ENCODE data around the gene GRAMD1B. TPM values are rescaled to one million over a fixed set of nuclear protein-coding genes. Genes with fewer than 3 reads are reported as not detected.

The GRAMD1B gene
- total RNA-seq, 3 donors from 2014 or later (not counting 1 experiment from before 2014, with no cell fraction given), result 5.9 to 10.3 (median 8.8) TPM

- Histone ChIP-seq H3K27me3 (ENCODE audit: control insufficient read depth, insufficient read depth, low read length) (no peaks in the 10 kb centered on the region), H3K36me3 (ENCODE audit: control insufficient read depth, insufficient read depth, low read length) (no peaks in the 10 kb centered on the region), H3K4me1 (ENCODE audit: control insufficient read depth, insufficient read depth, low read length) (no peaks in the 10 kb centered on the region), H3K27ac (ENCODE audit: low read length) (no peak overlapping the region), H3K9me3 (ENCODE audit: control insufficient read depth, insufficient read depth, low read length) (no peaks in the 10 kb centered on the region), H3K4me3 (ENCODE audit: low read length) (no peak overlapping the region)
- Mint-ChIP-seq H3K9me3 (no peaks in the 10 kb centered on the region), H3K27me3 (ENCODE audit: low read depth in 2 of 2) (no peaks in the 10 kb centered on the region), H3K27ac (no peak overlapping the region), H3K4me3 (no peak overlapping the region), H3K4me1 (peaks cover 0 to 5% of the 10 kb centered on the region in 2 donors), H3K36me3 (no peaks in the 10 kb centered on the region)
- TF ChIP-seq CTCF (IDR thresholded peaks at IDR 0.05), result no peak
- WGBS (ENCODE audit: insufficient coverage), result 92% methylated on average over 4 of the region's 4 CpGs
- intact Hi-C loops (cut with micrococcal nuclease), result no loop called here
- DNase-seq (no peak), ATAC-seq (no peak)
Measured at GRCh38 chr11:123535401-123535800, 105.3 kb downstream of the GRAMD1B start.

GRCh38 chr11:123536690-123537437, 106.8 kb downstream of the GRAMD1B start:
- no peak for TF ChIP-seq CTCF (IDR thresholded peaks at IDR 0.05)
- peaks cover 0 to 5% of the 10 kb centered on the region in 2 donors for H3K4me1 Mint-ChIP-seq
- Histone ChIP-seq H3K4me1 (ENCODE audit: control insufficient read depth, insufficient read depth, low read length) (no peaks in the 10 kb centered on the region), H3K27ac (ENCODE audit: low read length) (no peak overlapping the region), H3K27me3 (ENCODE audit: control insufficient read depth, insufficient read depth, low read length) (no peaks in the 10 kb centered on the region), H3K36me3 (ENCODE audit: control insufficient read depth, insufficient read depth, low read length) (no peaks in the 10 kb centered on the region), H3K9me3 (ENCODE audit: control insufficient read depth, insufficient read depth, low read length) (no peaks in the 10 kb centered on the region), H3K4me3 (ENCODE audit: low read length) (no peak overlapping the region)
- H3K4me3 Mint-ChIP-seq, result no peak overlapping the region
- intact Hi-C loops (cut with micrococcal nuclease), result no loop called here
- ATAC-seq (no peak), DNase-seq (no peak)
- H3K9me3 Mint-ChIP-seq, result no peaks in the 10 kb centered on the region
- WGBS (ENCODE audit: insufficient coverage), result 88% methylated on average over 2 of the region's 2 CpGs
- no peak overlapping the region for H3K27ac Mint-ChIP-seq
- H3K27me3 Mint-ChIP-seq (ENCODE audit: low read depth in 2 of 2), result no peaks in the 10 kb centered on the region
- H3K36me3 Mint-ChIP-seq, result no peaks in the 10 kb centered on the region

GRCh38 chr11:123537726-123538125, 107.7 kb downstream of the GRAMD1B start:
- intact Hi-C loops (cut with micrococcal nuclease), result no loop called here
- H3K27me3 ChIP-seq (ENCODE audit: control insufficient read depth, insufficient read depth, low read length), result no peaks in the 10 kb centered on the region
- no peak overlapping the region for H3K27ac ChIP-seq (ENCODE audit: low read length)
- no peaks in the 10 kb centered on the region for H3K4me1 ChIP-seq (ENCODE audit: control insufficient read depth, insufficient read depth, low read length)
- peaks cover 0 to 5% of the 10 kb centered on the region in 2 donors for H3K4me1 Mint-ChIP-seq
- H3K9me3 Mint-ChIP-seq, result no peaks in the 10 kb centered on the region
- no peaks in the 10 kb centered on the region for H3K9me3 ChIP-seq (ENCODE audit: control insufficient read depth, insufficient read depth, low read length)
- H3K36me3 Mint-ChIP-seq, result no peaks in the 10 kb centered on the region
- H3K4me3 ChIP-seq (ENCODE audit: low read length), result no peak overlapping the region
- H3K4me3 Mint-ChIP-seq, result no peak overlapping the region
- ATAC-seq (no peak), DNase-seq (no peak)
- no peak for TF ChIP-seq CTCF (IDR thresholded peaks at IDR 0.05)
- H3K27ac Mint-ChIP-seq, result no peak overlapping the region
- no peaks in the 10 kb centered on the region for H3K36me3 ChIP-seq (ENCODE audit: control insufficient read depth, insufficient read depth, low read length)
- WGBS (ENCODE audit: insufficient coverage), result 78% methylated on average over 4 of the region's 4 CpGs
- H3K27me3 Mint-ChIP-seq (ENCODE audit: low read depth in 2 of 2), result no peaks in the 10 kb centered on the region

GRCh38 chr11:123543797-123544196, 113.7 kb downstream of the GRAMD1B start:
- WGBS (ENCODE audit: insufficient coverage), result 92% methylated on average over 4 of the region's 4 CpGs
- Mint-ChIP-seq H3K9me3 (no peaks in the 10 kb centered on the region), H3K4me3 (no peak overlapping the region), H3K36me3 (no peaks in the 10 kb centered on the region), H3K4me1 (no peaks in the 10 kb centered on the region), H3K27ac (no peak overlapping the region), H3K27me3 (ENCODE audit: low read depth in 2 of 2) (no peaks in the 10 kb centered on the region)
- H3K4me1 ChIP-seq (ENCODE audit: control insufficient read depth, insufficient read depth, low read length), result no peaks in the 10 kb centered on the region
- intact Hi-C loops (cut with micrococcal nuclease), result no loop called here
- H3K36me3 ChIP-seq (ENCODE audit: control insufficient read depth, insufficient read depth, low read length), result no peaks in the 10 kb centered on the region
- ATAC-seq (no peak), DNase-seq (no peak)
- TF ChIP-seq CTCF (IDR thresholded peaks at IDR 0.05), result no peak
- H3K9me3 ChIP-seq (ENCODE audit: control insufficient read depth, insufficient read depth, low read length), result no peaks in the 10 kb centered on the region
- H3K27me3 ChIP-seq (ENCODE audit: control insufficient read depth, insufficient read depth, low read length), result no peaks in the 10 kb centered on the region
- H3K27ac ChIP-seq (ENCODE audit: low read length), result no peak overlapping the region
- H3K4me3 ChIP-seq (ENCODE audit: low read length), result no peak overlapping the region
